HG02763 (cell line): Measurements from ENCODE around the gene MKNK2.
"Not testable (repeated sequence)": the region's sequence is repeated elsewhere in the genome, so short reads cannot be mapped to it uniquely, and the experiment has no call there.

Source experiments
- ATAC-seq: cut with Tn5 transposase; IDR thresholded peaks from one replicate; pipeline ENCODE4 v1.9.1; 2021; ENCODE audit warnings: mild to moderate bottlenecking, moderate library complexity; ENCODE audit not compliant: unreplicated experiment

Gene MKNK2

DNA sequence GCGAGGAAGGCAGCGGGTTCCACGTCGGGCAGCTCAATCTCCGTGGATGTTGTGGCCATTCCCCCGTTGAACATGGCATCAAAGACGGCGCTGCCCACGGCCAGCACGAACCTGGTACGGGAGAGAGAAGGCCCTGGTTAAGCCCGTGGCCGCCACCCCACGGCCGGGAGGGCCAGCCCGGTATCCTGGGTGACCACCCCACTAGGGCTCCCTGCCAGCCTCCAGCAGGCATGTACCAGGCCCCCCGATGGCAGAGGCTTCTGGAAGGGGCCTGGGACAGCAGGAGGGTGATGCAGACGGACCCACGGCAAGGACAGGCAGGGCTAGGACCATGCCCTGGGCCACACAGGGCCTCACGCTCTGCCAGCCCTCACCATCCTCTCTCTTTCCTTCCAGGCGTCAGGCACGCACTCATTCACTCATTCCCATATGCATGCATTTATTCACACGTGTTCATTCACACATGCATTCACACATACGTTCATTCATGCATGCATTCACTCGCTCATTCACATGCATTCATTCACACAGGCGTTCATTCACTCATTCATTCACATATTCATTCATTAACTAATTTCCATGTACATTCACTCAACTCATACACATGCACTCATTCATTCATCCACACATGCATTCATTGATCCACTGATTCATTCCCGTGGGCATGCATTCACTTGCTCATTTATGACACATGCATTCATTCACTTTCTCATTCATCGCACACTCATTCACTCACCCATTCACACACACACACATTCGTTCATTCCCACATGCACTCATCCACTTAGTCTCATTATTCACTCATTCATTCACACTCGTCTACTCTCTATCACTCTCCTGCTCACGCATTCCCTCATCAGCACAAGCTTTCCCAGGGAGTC, 53.5 kb downstream of the MKNK2 start:
- no peak for ATAC-seq

GRCh38 chr19:1992759-1993260, 58.2 kb downstream of the MKNK2 start:
- no peak for ATAC-seq

DNA sequence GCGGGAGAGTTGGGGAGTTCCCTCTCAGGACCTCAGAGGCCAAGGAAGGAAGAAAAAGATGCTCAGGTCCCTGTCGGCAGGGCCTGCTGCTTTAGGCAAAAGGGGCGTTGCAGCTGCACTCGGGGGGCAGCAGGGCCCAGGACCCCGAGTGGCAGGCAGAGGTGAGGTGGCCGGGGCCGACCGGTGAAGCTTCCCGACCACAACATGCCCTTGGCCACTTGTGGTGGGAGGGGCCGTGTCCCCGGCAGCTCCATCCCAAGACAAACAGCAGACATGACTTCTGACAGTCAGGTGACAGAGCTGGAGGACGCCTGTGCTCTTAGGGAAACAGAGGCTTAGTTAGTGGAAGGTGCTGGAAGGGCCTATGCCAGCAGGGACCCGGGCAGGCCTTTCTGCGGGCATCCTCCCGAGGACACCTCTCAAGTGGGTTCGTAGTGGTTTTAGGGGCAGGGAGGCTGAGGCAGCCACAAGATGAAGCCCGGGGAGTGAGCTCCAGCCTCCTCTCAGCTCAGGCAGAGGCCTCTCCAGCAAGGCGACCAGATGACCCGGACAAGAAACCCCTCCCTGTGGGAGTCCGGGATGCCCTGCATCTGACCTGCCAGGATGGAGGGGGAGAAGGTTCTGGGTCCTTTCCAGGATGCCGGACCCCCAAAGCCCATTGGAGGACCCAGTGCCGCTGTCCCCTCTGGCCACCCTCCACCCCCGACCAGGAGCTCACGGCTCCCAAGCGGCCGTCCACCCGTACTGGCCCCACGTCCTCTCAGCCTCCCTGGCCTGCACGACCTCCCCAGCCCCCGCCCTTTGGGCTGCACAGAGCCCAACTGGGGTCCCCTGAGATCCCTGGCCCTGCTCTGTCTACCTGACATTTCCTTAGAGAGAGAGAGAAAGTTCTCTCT, 59.8 kb downstream of the MKNK2 start:
- ATAC-seq = no peak

DNA sequence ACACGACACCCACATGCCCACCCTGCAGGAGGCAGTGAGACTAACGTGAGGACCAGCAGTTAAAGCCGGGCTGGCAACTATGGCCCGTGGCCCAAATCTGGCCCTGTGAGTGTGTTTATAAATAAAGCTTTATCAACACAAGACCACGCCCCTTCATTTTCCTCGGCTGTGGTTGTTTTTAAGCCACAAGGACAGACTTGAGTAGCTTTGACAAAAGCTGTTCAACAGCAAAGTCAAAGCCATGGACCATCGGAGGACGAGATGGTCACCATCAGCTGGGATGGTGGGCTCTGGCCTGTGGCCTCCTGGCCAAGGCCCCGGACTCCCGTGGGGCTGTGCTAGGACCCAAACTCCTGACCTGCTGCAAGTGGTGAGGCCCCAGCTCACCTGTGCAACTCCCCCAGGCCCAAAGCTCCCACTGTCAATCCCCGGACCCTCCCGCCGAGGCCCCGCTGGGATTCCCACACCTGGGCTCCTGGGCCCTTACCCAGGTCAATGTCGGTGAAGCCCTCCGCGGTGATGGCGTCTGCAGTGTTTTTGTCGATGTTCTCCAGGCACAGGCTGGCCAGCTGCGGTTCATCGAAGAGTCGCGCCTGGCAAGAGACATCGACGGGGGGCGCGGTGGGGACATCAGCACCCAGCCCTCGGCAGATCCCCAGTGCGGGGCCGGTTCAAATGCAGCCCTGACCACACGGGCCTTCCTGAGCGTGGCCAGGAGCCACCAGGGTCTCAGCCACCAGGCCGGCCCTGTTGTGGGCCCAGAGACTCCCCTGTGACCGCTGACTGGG, 60.6 kb downstream of the MKNK2 start:
- ATAC-seq = no peak

- ATAC-seq = no peak
Observed at GRCh38 chr19:1989513-1990229, 61.4 kb downstream of the MKNK2 start.

GRCh38 chr19:1988464-1988863, 62.6 kb downstream of the MKNK2 start:
- ATAC-seq = not testable (repeated sequence)
